Measurements from ENCODE around the gene PROSER3. TPM values are rescaled to one million over a fixed set of nuclear protein-coding genes. Genes with fewer than 3 reads are reported as not detected.

The PROSER3 gene
- 2.9 and 3.2 TPM in 2 replicates for total RNA-seq

DNA sequence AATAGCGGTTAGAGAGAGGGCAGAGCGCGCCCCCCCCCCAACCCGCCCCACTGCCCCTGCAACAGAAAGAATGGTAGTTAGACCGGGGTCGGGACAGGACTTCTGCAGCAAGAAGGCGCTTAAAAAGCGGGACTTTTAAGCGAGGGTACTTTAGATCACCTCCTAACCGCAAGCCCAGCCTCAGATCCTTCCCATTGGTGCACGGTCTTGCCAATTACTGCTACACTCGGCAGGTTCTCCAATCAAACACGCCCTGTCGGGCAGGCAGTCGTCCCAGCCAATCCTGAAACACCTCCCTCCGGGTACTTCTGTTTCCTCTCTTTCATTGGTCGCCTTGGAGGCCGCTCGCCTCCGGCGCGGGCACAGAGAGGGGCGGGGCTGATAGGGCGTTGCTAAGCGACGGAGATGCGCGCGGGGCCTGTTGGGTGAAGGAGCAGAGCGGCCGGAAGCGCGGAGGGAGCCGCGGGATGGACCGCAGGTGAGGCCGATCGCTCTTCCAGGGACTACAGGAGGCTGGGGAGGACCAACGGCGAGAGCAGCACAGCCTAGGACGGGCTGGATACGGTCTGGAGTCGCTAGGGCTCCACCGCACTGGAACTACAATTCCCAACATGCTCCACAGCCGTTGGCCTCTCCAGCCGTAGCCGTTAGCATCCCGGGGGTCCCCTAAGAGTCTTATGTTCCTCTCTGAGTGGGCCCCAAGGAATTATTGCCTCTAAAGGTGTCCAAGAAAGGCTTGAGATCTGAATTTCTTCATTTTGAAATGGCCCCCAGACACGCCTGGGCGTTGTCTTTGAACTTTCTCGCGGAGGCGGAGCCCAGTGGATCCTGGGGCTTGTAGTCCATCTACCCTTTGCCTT is at the start of gene PROSER3:
PROSER3 (plus strand) TSS at position 428 of the 860 bp plus-strand sequence; CDS start at position 468, 40 bp downstream.

DNA sequence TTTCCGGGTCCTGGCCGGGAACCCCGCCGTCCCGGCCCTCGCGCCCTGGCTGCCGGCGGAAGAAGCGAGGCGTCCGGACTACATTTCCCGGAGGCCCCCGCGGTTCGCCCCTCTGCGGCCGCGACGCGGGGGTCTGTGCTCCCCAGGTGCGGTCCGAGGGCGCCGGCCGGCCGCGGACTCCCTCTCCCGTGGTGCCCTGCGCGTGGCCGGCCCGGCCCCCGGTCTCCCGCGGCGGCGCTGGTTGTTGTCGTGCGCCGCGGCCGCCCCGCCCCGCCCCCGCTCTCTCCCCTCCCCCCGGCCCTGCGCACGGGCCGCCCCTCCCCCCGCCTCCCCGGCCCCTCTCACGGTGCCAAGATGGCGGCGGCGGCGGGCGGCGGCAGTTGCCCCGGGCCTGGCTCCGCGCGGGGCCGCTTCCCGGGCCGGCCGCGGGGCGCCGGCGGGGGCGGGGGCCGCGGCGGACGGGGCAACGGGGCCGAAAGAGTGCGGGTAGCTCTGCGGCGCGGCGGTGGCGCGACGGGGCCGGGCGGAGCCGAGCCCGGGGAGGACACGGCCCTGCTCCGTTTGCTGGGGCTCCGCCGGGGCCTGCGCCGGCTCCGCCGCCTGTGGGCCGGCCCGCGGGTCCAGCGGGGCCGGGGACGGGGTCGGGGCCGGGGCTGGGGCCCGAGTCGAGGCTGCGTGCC is 40.2 kb upstream of the PROSER3 start, which contains the start of gene KMT2B:
KMT2B (plus strand) TSS at position 339 of the 680 bp plus-strand sequence; CDS start at position 355, 16 bp downstream.

DNA sequence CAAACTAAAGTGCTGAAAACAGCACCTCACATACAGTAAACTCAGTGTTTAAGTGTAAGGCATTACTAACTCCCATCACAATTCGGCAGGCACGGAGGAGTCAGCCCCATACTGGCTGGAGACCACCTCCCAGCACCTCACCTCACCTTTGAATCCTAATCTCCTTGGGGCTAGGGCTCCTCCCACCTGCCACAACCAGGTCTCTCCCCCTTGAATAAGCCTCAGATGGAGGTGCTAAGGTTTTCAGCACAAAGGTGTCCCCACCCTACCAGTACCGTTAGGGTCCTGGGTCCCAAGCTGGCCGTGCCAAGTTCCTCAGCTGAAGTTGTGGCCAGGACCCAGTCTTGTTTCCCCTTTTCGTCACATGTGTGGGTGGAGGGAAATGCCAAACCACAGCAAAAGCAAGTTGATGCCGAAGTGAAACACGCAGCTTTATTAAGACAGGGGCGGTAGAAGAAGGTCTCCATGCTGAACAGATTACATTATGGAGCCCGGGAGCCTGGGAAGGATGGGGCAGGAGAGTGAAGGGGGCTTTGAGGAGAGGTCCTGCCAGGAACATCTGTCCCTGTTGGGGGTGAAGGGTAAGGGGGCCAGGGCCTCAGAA is 15.8 kb upstream of the PROSER3 start, which contains the start of gene IGFLR1:
IGFLR1 (minus strand) TSS at position 332 of the 604 bp plus-strand sequence. CDS start 1,272 bp downstream, outside the sequence.

DNA sequence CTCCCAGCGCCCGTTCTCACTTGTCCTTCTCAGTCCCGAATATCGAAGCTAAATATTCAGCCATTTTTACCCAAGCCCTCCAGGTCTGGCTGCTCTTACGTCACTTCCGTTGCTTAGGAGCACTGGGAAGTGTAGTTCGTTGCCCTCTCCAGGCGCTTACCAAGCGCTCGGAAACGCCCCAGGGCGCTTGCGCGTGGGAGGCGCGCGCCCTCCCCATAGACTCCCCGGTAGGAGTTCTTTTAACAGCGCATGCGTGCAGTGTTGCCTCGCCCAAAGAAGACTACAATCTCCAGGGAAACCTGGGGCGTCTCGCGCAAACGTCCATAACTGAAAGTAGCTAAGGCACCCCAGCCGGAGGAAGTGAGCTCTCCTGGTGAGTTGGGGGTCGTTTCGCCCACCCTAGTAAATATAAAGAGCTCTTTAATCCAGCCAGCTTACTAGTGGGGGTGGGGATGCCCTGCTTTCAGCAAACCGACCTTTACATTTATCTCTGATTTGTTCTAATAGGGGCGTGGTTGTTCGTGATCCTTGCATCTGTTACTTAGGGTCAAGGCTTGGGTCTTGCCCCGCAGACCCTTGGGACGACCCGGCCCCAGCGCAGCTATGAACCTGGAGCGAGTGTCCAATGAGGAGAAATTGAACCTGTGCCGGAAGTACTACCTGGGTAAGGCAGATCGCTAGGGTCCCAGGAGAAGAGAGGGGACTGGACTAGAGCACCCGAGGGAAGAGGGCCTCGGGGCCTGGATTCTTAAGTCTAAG is 12.5 kb upstream of the PROSER3 start, which contains the start of the genes PSENEN and U2AF1L4:
PSENEN (plus strand) TSS at position 324 of the 759 bp plus-strand sequence; CDS start at position 604, 280 bp downstream.
U2AF1L4 (minus strand) TSS at position 91 of the 759 bp plus-strand sequence; CDS start at position 64, 27 bp downstream.

DNA sequence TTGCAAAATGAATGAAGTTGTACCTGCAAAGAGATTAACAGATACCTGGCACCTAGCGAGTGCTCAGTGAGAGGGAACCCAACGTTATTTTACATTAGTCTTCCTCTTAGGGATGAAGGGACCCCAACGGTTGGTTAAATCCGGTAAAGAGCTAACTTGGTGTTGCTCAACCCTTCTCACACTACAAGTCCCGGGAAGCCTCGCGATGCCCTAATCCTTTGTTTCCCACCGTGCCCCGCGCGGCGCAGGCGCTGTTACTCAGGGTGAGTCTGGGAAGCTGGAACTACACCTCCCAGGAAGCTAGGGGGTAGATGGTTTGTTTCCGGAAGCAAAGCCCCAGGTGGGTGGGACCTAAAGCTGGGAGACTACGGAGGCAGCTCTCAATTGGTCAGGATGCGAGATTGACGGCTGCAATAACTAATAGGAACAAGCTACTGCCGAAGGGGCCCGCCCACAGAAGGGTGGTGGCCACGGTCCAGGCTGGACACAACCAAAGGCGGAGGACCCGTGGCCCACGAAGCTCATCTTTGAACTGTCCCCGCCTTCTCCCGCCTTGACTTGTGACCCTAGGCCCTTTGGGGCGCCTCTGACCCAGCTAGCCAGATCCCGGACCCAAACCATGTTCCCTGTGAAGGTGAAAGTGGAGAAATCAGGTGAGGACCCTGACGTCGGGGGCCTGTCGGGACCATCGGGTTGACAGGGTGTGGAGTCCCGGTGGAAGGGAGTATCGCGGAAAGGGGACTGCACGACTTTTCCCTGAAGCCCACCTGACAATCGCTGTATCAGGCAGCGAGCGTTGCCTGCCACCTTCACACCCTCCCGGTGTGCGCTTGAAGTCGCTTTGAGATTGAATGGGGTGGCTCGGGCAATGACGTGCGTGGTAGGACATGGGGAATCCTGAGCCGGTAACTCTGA is 9.6 kb upstream of the PROSER3 start, which contains the start of gene LIN37:
LIN37 (plus strand) TSS at position 471 of the 915 bp plus-strand sequence; CDS start at position 620, 149 bp downstream.

DNA sequence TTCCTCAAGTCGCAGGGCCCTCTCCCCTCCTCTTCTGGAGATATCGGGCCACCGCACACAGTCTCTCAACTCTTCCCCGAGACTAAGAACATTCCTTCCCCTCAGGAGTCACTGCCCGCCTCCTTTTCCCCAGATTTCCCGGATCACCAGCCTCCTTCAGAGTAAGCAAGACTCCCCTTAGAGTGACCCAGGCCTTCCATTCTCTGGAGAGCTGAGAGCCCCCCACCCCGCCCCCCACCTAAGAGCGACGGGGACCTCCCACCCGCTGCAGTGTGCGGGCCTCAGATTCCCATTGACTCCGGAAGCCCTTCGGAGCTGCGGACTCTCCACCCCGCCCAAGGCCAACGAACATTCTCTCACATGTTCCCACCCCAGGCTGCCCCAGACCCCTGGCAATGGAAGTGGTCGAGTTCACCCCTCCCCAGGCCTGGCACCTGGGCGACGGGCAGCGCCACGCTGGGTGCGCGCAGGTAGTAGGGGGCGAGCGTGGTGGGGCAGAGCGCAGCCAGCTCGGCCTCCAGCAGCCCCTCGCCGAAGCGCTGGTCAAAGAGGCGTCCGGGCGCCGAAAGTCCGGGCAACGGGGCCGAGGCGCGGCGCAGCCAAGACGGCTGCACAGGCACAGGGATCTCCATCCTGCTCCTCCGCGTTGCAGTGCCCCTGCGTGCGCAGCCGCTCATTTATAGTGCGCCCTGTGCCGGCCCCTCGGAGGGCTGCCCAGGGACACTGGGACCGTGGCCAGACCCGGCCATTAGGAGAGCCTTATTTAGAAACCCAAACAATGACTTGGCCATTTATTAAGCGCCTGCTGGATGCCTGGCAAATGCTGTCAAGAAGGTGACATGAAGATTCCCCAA is 1.4 kb upstream of the PROSER3 start, which contains the start of gene HSPB6:
HSPB6 (minus strand) TSS at position 653 of the 854 bp plus-strand sequence; CDS start at position 632, 21 bp downstream.

DNA sequence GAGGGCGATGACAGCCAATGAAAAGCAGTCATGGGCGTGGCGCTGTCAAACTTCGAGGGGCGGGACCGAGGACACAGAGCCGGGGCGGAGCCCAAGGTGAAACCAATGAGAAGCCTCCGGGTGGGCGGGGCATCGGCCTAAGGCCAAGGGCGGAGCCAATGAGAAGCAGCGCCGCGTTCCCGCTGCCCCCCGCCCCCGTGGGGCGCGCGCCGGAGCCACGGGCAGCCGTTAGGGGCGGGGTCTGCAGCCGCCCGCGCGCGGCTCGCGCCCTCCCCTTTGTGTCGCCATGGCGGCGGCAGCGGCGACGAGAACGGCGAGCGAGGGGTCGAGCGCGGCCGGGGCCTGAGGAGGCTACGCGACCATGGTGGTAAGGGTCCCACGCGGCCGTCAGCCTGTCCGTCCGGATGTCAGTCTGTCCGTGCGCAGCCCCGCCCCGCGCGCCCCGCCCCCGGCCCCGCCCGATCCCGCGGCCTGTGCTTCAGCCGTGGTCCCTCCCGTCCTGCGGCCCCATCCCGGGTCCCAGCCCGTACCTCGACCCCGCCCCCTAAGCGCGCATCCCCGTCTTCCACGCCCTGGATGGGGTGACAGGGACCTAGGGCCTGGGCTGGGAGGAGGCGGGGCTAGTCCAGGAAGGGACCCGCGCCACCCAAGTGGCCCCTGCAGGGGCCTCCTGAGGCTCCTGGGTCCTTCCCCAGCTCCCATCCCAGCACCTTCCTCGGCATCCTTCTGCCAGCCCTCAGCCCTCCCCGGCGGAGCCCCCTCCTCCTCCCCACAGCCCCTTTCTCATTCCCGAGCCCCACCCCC is 17.5 kb downstream of the PROSER3 start, which contains the start of gene ARHGAP33:
ARHGAP33 (plus strand) TSS at position 267 of the 804 bp plus-strand sequence; CDS start at position 362, 95 bp downstream.

DNA sequence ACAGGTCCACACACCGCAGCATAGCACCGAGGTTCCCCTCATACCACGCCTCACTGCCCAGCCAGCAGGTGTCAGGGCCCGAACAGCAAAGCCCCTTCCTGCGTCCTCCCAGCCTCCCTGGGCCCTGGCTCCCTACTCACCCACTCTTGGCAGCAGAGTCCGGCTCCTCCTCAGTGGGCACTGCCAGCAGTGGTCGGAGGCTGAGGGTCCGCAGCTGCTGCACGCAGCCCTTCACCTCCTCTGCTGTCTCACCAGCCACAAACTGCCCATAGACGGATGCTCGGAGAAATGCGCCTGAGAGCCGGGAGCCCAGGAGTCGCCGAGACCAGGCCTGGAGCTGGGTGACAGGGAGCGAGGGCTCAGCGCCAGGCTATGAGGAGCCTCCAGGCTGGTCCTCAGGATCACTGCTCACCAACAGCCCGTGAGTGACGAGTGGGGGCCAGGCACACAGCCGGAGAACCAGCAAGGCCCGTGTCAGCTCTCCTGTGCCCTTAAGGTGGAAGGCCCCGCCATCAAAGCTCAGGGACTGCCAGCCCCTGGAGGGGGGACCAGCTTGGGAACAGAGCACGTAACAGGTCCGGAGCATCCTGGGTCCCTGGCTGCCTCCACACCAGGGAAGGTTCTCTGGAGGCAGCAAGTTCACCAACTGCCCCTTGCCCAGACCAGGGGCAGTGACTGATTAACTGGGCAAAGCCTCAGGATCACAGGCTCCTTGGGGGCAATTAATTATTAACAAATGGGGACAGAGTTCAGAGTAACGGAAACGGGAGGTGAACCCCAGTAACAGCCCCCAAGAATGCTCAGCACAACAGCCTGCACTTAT is 54.5 kb downstream of the PROSER3 start, which contains the start of gene PRODH2:
PRODH2 (minus strand) TSS at position 626 of the 823 bp plus-strand sequence; CDS start at position 586, 40 bp downstream.

Other genes with a start within 250 kb of the PROSER3 start
- gene DMKN, start 244.5 kb upstream of the PROSER3 start, total RNA-seq: 6.6 and 8.4 TPM in 2 replicates
- gene SBSN, start 229.9 kb upstream of the PROSER3 start, total RNA-seq: 4.7 and 5.2 TPM in 2 replicates
- gene GAPDHS, start 224.7 kb upstream of the PROSER3 start, total RNA-seq: not detected in 2 replicates
- 79.0 and 82.8 TPM in 2 replicates for gene TMEM147, start 212.6 kb upstream of the PROSER3 start, total RNA-seq
- gene ATP4A, start 194.5 kb upstream of the PROSER3 start, total RNA-seq: not detected in 2 replicates
- not detected in 2 replicates for gene PMIS2, start 172.0 kb upstream of the PROSER3 start, total RNA-seq
- 3.7 and 3.8 TPM in 2 replicates for gene HAUS5, start 145.4 kb upstream of the PROSER3 start, total RNA-seq
- gene RBM42, start 129.1 kb upstream of the PROSER3 start, total RNA-seq: 19.0 and 29.5 TPM in 2 replicates
- 0.17 and 0.63 TPM in 2 replicates for gene ETV2, start 116.4 kb upstream of the PROSER3 start, total RNA-seq
- 531 and 566 TPM in 2 replicates for gene COX6B1, start 109.9 kb upstream of the PROSER3 start, total RNA-seq
- not detected in 2 replicates for gene UPK1A, start 91.7 kb upstream of the PROSER3 start, total RNA-seq
- gene ZBTB32, start 53.6 kb upstream of the PROSER3 start, total RNA-seq: not detected in 2 replicates
- gene KMT2B, start 40.2 kb upstream of the PROSER3 start, total RNA-seq: 2.7 and 6.8 TPM in 2 replicates
- gene IGFLR1, start 15.7 kb upstream of the PROSER3 start, total RNA-seq: 0.32 and 0.77 TPM in 2 replicates
- gene U2AF1L4, start 12.8 kb upstream of the PROSER3 start, total RNA-seq: 10.7 and 10.9 TPM in 2 replicates
- 9.1 and 11.3 TPM in 2 replicates for gene PSENEN, start 12.5 kb upstream of the PROSER3 start, total RNA-seq
- 11.2 and 11.8 TPM in 2 replicates for gene LIN37, start 9.6 kb upstream of the PROSER3 start, total RNA-seq
- gene HSPB6, start 1.1 kb upstream of the PROSER3 start, total RNA-seq: 96.5 and 248 TPM in 2 replicates
- gene ARHGAP33, start 17.4 kb downstream of the PROSER3 start, total RNA-seq: 5.0 and 7.9 TPM in 2 replicates
- not detected in 2 replicates for gene PRODH2, start 54.7 kb downstream of the PROSER3 start, total RNA-seq
- gene NPHS1, start 94.3 kb downstream of the PROSER3 start, total RNA-seq: 0.16 TPM in 1 of 2 replicates, not detected in the other
- 0.09 TPM in 1 of 2 replicates, not detected in the other for gene KIRREL2, start 98.7 kb downstream of the PROSER3 start, total RNA-seq
- gene APLP1, start 110.4 kb downstream of the PROSER3 start, total RNA-seq: 6.0 and 11.0 TPM in 2 replicates
- 2.2 and 4.9 TPM in 2 replicates for gene NFKBID, start 142.4 kb downstream of the PROSER3 start, total RNA-seq
- 2.5 and 3.2 TPM in 2 replicates for gene HCST, start 144.4 kb downstream of the PROSER3 start, total RNA-seq
- not detected in 2 replicates for gene TYROBP, start 150.1 kb downstream of the PROSER3 start, total RNA-seq
- gene LRFN3, start 178.2 kb downstream of the PROSER3 start, total RNA-seq: 1.4 and 1.6 TPM in 2 replicates
- gene SDHAF1, start 237.0 kb downstream of the PROSER3 start, total RNA-seq: 10.5 and 11.5 TPM in 2 replicates